ENCODE results near the gene LRRN4CL. TPM values are rescaled to one million over a fixed set of nuclear protein-coding genes. Genes with fewer than 3 reads are reported as not detected.

The LRRN4CL gene
- 8.5 and 15.5 TPM in 2 replicates for total RNA-seq

DNA sequence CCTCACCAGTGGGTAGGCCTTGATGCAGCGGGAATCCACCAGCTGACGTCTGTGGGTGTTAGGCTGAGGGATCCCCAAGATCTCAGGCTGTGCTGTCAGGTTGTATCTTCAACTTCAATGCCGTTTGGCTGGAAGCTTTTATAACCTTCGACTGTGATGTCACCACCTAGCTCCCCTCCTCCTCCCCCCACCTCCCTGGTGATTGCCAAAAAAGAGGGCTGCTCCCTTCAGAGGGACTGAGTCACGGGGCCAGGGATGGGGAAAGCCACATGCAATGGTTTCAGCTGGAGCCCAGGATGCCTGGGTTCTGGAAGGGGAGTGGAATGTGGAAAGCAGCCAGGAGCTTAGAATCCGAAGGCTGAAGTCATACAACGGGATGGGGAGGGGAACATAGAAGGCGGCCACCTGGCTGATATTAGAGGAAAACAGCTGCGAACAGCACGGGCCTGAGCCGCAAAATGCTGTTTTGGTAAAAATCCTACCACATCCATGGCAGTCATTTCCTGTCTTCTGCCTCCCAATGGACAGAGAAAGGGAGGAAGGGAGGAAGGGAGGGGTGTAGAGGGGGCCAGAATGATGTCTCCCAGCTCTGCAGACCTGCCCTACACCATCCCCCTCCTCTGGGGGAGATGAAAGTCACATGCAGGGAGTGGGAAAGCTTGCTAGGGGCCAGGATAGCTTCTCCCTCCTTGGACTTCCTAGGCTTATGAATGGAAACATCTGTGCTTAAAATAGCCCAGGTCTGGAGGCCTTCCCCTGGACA is at the start of gene LRRN4CL:
Gene LRRN4CL, minus strand, starts transcription at position 110 of the 763 bp plus-strand sequence. CDS start 1,022 bp downstream, outside the sequence.

DNA sequence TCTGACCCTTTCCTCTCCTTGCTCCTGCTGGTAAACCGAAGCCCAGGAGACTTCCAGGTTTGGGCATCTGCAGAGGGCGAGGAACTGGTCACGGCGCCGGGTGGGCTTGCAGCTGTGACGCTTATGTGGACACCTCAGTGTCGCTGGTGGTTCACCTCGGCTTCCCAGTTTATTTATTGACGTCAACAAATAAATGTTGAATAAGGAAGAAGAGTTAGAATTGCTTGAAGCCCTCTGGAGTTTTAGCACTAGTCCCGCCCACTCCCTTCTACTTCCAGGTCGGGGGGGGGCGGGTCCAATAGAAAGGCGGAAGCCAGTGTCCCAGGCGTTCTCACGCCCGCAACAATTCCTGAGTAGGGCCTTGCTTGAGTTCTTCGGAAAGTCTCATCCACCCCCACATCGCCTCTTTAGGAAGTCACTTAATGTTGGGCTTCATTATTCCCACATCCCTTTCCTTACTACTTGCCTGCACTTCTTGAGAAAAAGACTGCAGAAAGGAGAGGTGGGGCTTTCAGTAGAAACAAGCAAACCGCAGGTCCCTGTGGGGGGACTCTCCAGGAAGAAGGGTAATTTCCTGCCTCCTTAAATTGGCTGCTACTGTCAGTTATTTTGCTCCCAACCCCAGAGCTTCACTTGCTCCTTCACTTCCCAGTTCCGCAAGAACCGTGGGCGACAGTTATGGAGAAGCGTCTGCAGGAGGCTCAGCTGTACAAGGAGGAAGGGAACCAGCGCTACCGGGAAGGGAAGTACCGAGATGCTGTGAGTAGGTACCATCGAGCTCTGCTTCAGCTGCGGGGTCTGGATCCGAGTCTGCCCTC is 39.0 kb upstream of the LRRN4CL start, which contains the start of gene TTC9C:
Gene TTC9C, plus strand, starts transcription at position 316 of the 818 bp plus-strand sequence. Its CDS starts 363 bp downstream, at position 679.

DNA sequence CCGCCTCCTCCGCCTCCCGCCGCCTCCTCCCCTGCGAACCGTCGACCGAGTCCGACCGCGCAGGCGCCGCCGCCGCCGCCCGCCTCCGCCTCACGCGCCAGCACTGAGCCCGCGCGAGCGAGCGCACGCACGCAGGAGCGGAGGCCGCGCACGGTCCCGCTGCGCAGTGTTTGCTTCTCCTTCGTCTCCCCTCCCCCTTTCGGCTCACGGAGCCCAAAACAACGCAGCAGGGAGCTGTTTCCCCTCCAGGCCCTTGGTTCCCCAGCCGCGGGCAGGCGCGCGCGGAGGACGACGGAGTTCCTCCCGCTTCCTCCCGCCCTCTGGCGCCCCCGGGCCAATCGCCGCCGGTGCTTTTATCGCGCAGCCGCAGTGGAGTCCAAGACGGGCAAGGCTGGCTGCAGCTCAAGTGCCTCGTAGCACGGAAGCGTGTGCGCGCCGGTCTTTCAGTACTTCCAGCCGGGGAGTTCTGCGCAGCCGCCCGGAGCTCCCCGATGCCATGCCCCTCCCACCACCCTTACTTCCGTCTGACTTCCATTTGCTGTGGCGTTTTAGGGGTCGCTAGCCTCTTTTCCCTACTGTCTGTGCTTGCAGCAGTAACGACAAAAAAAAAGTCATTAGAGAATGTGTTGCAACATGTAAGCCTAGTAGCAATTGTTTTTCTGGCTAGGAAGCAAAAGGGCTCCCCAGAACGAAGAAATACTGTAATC is 38.0 kb upstream of the LRRN4CL start, which contains the start of gene HNRNPUL2:
Gene HNRNPUL2, minus strand, starts transcription at position 293 of the 707 bp plus-strand sequence. CDS start 301 bp downstream, outside the sequence.

DNA sequence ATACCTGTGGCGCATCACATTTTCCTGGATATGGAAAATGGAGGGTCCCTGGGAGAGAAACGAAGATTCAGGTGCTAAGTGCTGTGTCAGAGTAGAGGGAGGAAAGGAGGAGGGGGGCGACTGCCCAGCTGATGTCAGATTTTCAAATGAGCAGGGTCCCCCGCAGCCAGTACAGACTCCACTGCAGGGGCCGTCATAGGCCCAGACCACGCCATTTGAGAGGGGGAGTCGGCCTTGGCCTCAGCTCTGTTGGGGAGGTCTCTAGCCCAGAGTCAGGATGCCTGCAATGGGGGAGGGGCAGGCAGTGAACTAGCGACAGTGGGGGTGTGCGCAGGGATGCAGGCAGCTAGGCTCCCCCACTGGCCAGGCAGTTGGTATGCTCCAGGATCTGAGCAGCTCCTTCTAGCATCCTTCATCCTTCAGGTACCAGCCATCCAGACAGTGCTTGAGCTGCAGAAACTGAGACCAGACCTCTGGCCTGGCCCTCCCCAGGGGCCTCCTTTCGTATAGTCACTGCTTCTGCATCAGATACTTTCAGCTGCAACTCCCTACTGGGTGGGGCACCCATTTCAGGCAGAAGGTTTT is 18.0 kb upstream of the LRRN4CL start, which contains the start of the genes BSCL2 and GNG3:
Gene BSCL2, minus strand, starts transcription at position 148 of the 585 bp plus-strand sequence. CDS start 229 bp downstream, outside the sequence.
Gene GNG3, plus strand, starts transcription at position 400 of the 585 bp plus-strand sequence. CDS start 620 bp downstream, outside the sequence.

DNA sequence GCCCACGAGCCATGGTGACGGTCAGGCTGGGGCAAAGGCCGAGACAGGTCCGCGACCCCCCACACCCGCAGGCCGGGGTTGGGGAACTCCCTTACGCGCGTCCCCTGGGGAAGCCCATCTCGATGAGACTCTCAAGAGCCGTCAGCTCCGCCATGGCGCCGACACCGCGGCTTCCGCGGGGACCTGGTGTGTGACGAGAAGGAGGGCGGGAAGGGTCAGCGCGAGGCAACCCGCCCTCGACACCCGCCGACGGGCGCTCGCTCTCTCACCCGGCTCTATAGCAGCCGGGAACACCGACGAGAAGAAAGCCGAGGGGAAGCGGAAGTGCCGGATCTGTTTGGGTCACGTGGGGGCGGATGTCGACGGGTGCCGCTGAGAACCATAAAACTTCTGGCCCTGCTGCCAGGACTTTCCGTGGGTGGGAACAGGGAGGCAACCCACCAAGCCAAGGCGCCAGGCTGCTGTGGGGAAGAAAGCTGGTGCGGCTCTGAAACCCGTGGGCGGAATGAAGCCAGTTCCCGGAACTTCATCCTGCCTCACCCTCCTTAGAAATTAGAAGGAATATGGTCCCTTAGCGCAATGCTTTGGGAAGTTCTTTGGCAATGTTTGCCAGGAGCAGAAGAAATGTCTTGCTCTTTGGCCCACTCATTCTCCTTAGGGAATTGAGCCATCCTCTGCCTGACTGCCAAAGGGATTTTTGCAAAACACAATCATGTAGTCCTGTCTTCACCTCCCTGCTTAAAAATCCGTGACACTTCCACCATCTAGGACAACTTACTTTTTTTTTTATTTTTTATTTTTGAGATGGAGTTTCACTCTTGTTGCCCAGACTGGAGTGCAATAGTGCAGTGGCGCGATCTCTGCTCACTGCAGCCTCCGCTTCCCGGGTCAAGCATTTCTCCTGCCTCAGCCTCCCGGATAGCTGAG is 10.3 kb downstream of the LRRN4CL start, which contains the start of gene UBXN1:
Gene UBXN1, minus strand, starts transcription at position 304 of the 927 bp plus-strand sequence. Its CDS starts 150 bp downstream, at position 154.

DNA sequence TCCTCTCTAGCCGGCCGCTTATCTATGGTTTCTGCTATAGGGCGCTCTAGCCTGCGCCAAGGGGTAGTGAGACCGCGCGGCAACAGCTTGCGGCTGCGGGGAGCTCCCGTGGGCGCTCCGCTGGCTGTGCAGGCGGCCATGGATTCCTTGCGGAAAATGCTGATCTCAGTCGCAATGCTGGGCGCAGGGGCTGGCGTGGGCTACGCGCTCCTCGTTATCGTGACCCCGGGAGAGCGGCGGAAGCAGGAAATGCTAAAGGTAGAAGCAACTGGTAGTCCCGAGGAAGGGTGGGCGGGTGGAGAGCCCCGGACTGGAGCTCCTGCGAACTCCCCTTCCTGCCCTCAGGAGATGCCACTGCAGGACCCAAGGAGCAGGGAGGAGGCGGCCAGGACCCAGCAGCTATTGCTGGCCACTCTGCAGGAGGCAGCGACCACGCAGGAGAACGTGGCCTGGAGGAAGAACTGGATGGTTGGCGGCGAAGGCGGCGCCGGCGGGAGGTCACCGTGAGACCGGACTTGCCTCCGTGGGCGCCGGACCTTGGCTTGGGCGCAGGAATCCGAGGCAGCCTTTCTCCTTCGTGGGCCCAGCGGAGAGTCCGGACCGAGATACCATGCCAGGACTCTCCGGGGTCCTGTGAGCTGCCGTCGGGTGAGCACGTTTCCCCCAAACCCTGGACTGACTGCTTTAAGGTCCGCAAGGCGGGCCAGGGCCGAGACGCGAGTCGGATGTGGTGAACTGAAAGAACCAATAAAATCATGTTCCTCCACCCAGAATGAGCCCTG is 17.5 kb downstream of the LRRN4CL start, which contains the start of the genes LBHD1 and UQCC3:
Gene LBHD1, minus strand, starts transcription at position 660 of the 782 bp plus-strand sequence. CDS start 2,236 bp downstream, outside the sequence.
Gene UQCC3, plus strand, starts transcription at position 66 of the 782 bp plus-strand sequence. Its CDS starts 73 bp downstream, at position 139.

DNA sequence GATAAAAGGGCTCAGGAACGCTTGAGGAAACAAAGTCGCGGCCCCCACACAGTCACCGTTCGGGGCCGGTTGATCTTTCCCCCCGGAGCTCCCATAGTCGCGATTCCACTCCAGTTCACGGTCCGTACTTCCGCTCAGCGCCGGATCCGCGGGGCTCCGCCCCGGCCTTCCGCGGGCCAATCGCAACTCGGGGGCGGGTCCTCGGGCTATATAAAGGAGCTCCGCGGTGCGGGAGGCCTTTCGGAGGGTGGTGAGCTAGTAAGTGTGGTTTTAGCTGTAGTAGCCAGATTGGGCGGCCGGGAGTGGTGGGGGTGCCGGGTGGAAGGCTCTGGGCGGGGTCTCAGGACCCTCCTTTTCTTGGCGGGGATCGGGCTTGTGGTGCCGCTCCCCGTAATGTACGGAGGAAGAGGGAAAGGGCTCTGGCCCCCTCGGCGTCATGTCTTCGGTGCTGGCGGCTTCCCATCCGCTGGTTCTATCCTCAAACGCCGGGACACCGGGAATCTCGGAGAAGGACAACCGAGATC is 24.2 kb downstream of the LRRN4CL start, which contains the start of the genes C11orf98 and CSKMT:
Gene C11orf98, minus strand, starts transcription at position 136 of the 524 bp plus-strand sequence. Its CDS starts 41 bp downstream, at position 95.
Gene CSKMT, plus strand, starts transcription at position 238 of the 524 bp plus-strand sequence. CDS start 568 bp downstream, outside the sequence.

DNA sequence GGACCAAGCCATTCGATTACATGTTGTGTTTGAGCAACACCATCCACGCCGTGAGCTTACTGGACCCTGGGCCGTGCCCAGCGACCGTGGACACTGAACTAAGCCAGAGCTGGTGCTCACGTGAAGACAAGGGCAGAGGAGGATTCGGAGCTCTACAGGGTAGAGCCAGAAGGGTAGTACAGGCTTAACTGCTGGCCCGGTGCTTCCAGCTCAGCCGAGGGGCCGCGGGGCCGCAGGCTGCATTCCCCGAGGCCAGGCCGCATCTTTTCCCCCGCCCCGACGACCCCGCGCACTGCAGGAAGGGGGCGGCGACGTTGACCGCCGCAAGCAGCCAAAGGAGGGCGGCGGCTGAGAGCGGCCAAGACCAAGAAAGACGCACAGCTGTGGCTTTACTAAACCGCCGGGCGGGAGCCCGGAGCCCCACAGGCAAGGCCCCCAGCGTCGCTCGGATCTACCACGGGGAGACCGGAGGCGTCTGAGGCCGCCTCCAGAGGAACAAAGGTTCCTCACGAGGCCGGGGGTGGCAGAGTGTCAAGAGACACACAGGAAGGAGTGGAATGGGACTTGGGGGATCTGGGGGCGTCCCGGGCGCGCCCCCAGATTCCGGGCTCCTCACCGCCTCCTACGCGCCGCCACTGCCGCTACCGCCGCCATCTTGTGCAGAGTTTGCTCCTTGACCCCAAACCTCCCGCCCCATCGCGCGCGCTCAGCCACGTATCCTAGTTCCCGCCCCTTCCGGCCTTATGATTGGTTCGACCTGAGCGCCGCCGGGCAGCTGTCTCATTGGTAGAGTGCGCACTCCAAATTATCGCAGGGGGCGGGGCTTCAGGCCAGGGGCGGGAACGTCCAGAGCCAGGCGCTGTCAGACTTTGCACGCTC is 43.1 kb downstream of the LRRN4CL start, which contains the start of gene GANAB:
Gene GANAB, minus strand, starts transcription at position 668 of the 879 bp plus-strand sequence. Its CDS starts 14 bp downstream, at position 654.

Other genes with a start within 250 kb of the LRRN4CL start
- 438 and 502 TPM in 2 replicates for gene AHNAK, start 142.7 kb downstream of the LRRN4CL start, total RNA-seq
- 1,923 and 1,968 TPM in 2 replicates for gene EEF1G, start 115.6 kb downstream of the LRRN4CL start, total RNA-seq
- gene TUT1, start 98.0 kb downstream of the LRRN4CL start, total RNA-seq: 10.5 and 11.9 TPM in 2 replicates
- 45.8 and 56.8 TPM in 2 replicates for gene MTA2, start 87.7 kb downstream of the LRRN4CL start, total RNA-seq
- 50.7 and 57.5 TPM in 2 replicates for gene EML3, start 76.8 kb downstream of the LRRN4CL start, total RNA-seq
- 24.8 and 25.3 TPM in 2 replicates for gene ROM1, start 76.3 kb downstream of the LRRN4CL start, total RNA-seq
- gene B3GAT3, start 67.5 kb downstream of the LRRN4CL start, total RNA-seq: 30.9 and 37.1 TPM in 2 replicates
- gene GANAB, start 42.9 kb downstream of the LRRN4CL start, total RNA-seq: 322 and 338 TPM in 2 replicates
- gene INTS5, start 36.2 kb downstream of the LRRN4CL start, total RNA-seq: 24.1 and 26.5 TPM in 2 replicates
- 24.8 and 38.0 TPM in 2 replicates for gene C11orf98, start 24.3 kb downstream of the LRRN4CL start, total RNA-seq
- 2.4 and 3.7 TPM in 2 replicates for gene CSKMT, start 24.2 kb downstream of the LRRN4CL start, total RNA-seq
- 7.5 and 8.7 TPM in 2 replicates for gene UQCC3, start 17.9 kb downstream of the LRRN4CL start, total RNA-seq
- gene LBHD1, start 17.3 kb downstream of the LRRN4CL start, total RNA-seq: 4.2 and 7.4 TPM in 2 replicates
- 115 and 150 TPM in 2 replicates for gene UBXN1, start 10.5 kb downstream of the LRRN4CL start, total RNA-seq
- 15.4 and 27.1 TPM in 2 replicates for gene BSCL2, start 17.9 kb upstream of the LRRN4CL start, total RNA-seq
- gene GNG3, start 18.1 kb upstream of the LRRN4CL start, total RNA-seq: not detected in 2 replicates
- 18.1 and 23.8 TPM in 2 replicates for gene HNRNPUL2, start 37.9 kb upstream of the LRRN4CL start, total RNA-seq
- gene TTC9C, start 39.0 kb upstream of the LRRN4CL start, total RNA-seq: 22.8 and 36.6 TPM in 2 replicates
- 9.4 and 10.8 TPM in 2 replicates for gene ZBTB3, start 64.6 kb upstream of the LRRN4CL start, total RNA-seq
- gene POLR2G, start 72.0 kb upstream of the LRRN4CL start, total RNA-seq: 66.3 and 67.2 TPM in 2 replicates
- 11.8 and 13.9 TPM in 2 replicates for gene TAF6L, start 81.9 kb upstream of the LRRN4CL start, total RNA-seq
- 60.1 and 80.1 TPM in 2 replicates for gene TMEM179B, start 97.9 kb upstream of the LRRN4CL start, total RNA-seq
- 25.8 and 27.7 TPM in 2 replicates for gene TMEM223, start 102.5 kb upstream of the LRRN4CL start, total RNA-seq
- gene NXF1, start 115.9 kb upstream of the LRRN4CL start, total RNA-seq: 33.1 and 35.5 TPM in 2 replicates
- 31.7 and 41.2 TPM in 2 replicates for gene STX5, start 142.5 kb upstream of the LRRN4CL start, total RNA-seq
- not detected in 2 replicates for gene TEX54, start 143.3 kb upstream of the LRRN4CL start, total RNA-seq
- gene WDR74, start 150.1 kb upstream of the LRRN4CL start, total RNA-seq: 24.5 and 29.2 TPM in 2 replicates
- gene SLC3A2, start 191.4 kb upstream of the LRRN4CL start, total RNA-seq: 96.0 and 99.3 TPM in 2 replicates
- gene CHRM1, start 231.8 kb upstream of the LRRN4CL start, total RNA-seq: not detected in 2 replicates

All from cardiac ventricle fibroblast (primary cell).